GM12878 (cell line): Measurements from ENCODE around the gene COLQ. TPM values are rescaled to one million over a fixed set of nuclear protein-coding genes. Genes with fewer than 3 reads are reported as not detected.

Experiments
- ATAC-seq: fragments of 200-7000 bp; cut with Tn5 transposase; 3 replicates; pipeline ENCODE4 v1.9.1; 2020; ENCODE audit warnings: mild to moderate bottlenecking, moderate library complexity
- BruUV-seq: library from RNA; stranded (reverse); fragments of 400-500 nt; replicated peaks from 2 replicates; lab custom pipeline; 2021; lab: Mats Ljungman, UMichigan
- CTCF ChIA-PET: fragments of 300-600 bp; sonication (Branson Sonifier 250); formaldehyde crosslinking; extraction: SDS; loops from one replicate; lab custom pipeline; 2021; ENCODE audit warnings: inconsistent platforms; lab: Yijun Ruan, JAX
- POLR2A ChIA-PET: fragments of 350-600 bp; formaldehyde crosslinking; extraction: SDS; loops from one replicate; lab custom pipeline; 2021; ENCODE audit warnings: inconsistent platforms; lab: Charles Lee
- RAD21 ChIA-PET: fragments of 300-600 bp; sonication (Branson Sonifier 250); formaldehyde crosslinking; loops from one replicate; lab custom pipeline; 2023; ENCODE audit warnings: antibody characterized with exemption; ENCODE audit not compliant: unreplicated experiment; lab: Charles Lee
- SMC1A ChIA-PET: fragments of 300-600 bp; sonication (Branson Sonifier 250); formaldehyde crosslinking; loops from one replicate; lab custom pipeline; 2023; ENCODE audit not compliant: unreplicated experiment, uncharacterized antibody; lab: Charles Lee
- DNase-seq: peaks from one replicate; pipeline ENCODE4 v3.0.0-alpha.2; 2011; ENCODE audit warnings: low read depth, low spot score
- FAIRE-seq: peaks from 3 replicates; lab custom pipeline; 2011; peaks lifted over from hg19 to GRCh38; lab: Jason Lieb, UNC
- H2AFZ ChIP-seq: 2 replicates; pipeline ENCODE4 v1.6.0; 2011; ENCODE audit warnings: low read depth, low read length, control low read depth; ENCODE audit not compliant: control insufficient read depth
- H3K27ac ChIP-seq: 2 replicates; pipeline ENCODE4 v1.5.1; 2011; ENCODE audit warnings: control low read depth; ENCODE audit not compliant: control insufficient read depth, insufficient read depth
- H3K27me3 ChIP-seq, 2 experiments: replicated peaks in 1 of 2; 2 replicates each; pipeline versions ENCODE4 v1.6.0 to v1.6.1; 2011; ENCODE audit warnings: low read length in 1 of 2; ENCODE audit not compliant: control insufficient read depth in 2 of 2, insufficient read depth in 2 of 2
- H3K36me3 ChIP-seq, 2 experiments: 2 replicates each; pipeline ENCODE4 v1.5.1; 2011; ENCODE audit warnings: low read length in 1 of 2; ENCODE audit not compliant: control insufficient read depth in 2 of 2, insufficient read depth in 2 of 2
- H3K4me1 ChIP-seq: 2 replicates; pipeline ENCODE4 v1.6.1; 2011; ENCODE audit warnings: mild to moderate bottlenecking, low read length, moderate library complexity, mixed read lengths; ENCODE audit not compliant: control insufficient read depth, insufficient read depth
- H3K4me2 ChIP-seq: 2 replicates; pipeline ENCODE4 v1.6.0; 2011; ENCODE audit warnings: control low read depth; ENCODE audit not compliant: control insufficient read depth, insufficient read depth
- H3K4me3 ChIP-seq: fragments of 200-600 bp; sonication (generic); 2 replicates; pipeline ENCODE4 v1.5.1; 2016
- H3K79me2 ChIP-seq: 2 replicates; pipeline ENCODE4 v1.6.0; 2011; ENCODE audit warnings: low read length; ENCODE audit not compliant: control insufficient read depth, insufficient read depth
- H3K9ac ChIP-seq: 2 replicates; pipeline ENCODE4 v1.8.0; 2011; ENCODE audit warnings: low read length, control low read depth, mixed read lengths; ENCODE audit not compliant: control insufficient read depth, insufficient read depth
- H3K9me3 ChIP-seq: replicated peaks from 3 replicates; pipeline ENCODE4 v1.5.1; 2011; ENCODE audit warnings: mild to moderate bottlenecking, low read length; ENCODE audit not compliant: control insufficient read depth, insufficient read depth
- H4K20me1 ChIP-seq: 2 replicates; pipeline ENCODE4 v1.6.0; 2011; ENCODE audit not compliant: control insufficient read depth, insufficient read depth
- ATF3 ChIP-seq: IDR thresholded peaks from 2 replicates; pipeline ENCODE4 v1.6.1; 2011; ENCODE audit warnings: low read depth, mild to moderate bottlenecking, low read length, moderate library complexity, borderline replicate concordance; ENCODE audit errors: extremely low read depth
- BRCA1 ChIP-seq: IDR thresholded peaks from 2 replicates; pipeline ENCODE4 v1.6.1; 2011; ENCODE audit warnings: low read depth, low read length, improper control_type of control experiment
- CHD1 ChIP-seq: IDR thresholded peaks from 2 replicates; pipeline ENCODE4 v1.6.1; 2012; ENCODE audit warnings: low read depth, low read length, improper control_type of control experiment
- CREB1 ChIP-seq: IDR thresholded peaks from 2 replicates; pipeline ENCODE4 v1.6.1; 2012; ENCODE audit warnings: low read depth, mild to moderate bottlenecking, inconsistent platforms
- EGR1 ChIP-seq, 2 experiments: IDR thresholded peaks; 1 replicate in 1 of 2; 2 replicates in 1 of 2; pipeline ENCODE4 v1.6.1; 2011 to 2012; ENCODE audit warnings: low read depth in 2 of 2, low read length in 2 of 2, borderline replicate concordance in 1 of 2, mild to moderate bottlenecking in 1 of 2, moderate library complexity in 1 of 2
- KDM1A ChIP-seq: fragments of 200-600 bp; sonication (generic); IDR thresholded peaks from 2 replicates; pipeline ENCODE4 v1.6.1; 2016; ENCODE audit warnings: borderline replicate concordance
- NKRF ChIP-seq: fragments of 450-650 bp; conservative IDR thresholded peaks from 2 replicates; pipeline ENCODE4 v1.6.1; 2017; ENCODE audit warnings: mild to moderate bottlenecking, moderate library complexity
- PAX8 ChIP-seq: fragments of 450-650 bp; IDR thresholded peaks from 2 replicates; pipeline ENCODE4 v1.6.1; 2017; ENCODE audit warnings: mild to moderate bottlenecking, moderate library complexity
- POLR2A ChIP-seq: IDR thresholded peaks from 2 replicates; pipeline ENCODE4 v1.6.1; 2011; ENCODE audit warnings: low read depth, mild to moderate bottlenecking, low read length
- RBBP5 ChIP-seq: fragments of 200-600 bp; sonication (generic); conservative IDR thresholded peaks from 2 replicates; pipeline ENCODE4 v1.6.1; 2016
- RUNX3 ChIP-seq: IDR thresholded peaks from 2 replicates; pipeline ENCODE4 v1.6.1; 2012; ENCODE audit warnings: low read length, inconsistent platforms
- SMAD5 ChIP-seq: IDR thresholded peaks from 2 replicates; pipeline ENCODE4 v1.6.1; 2016; ENCODE audit warnings: antibody characterized with exemption, low read depth
- SUZ12 ChIP-seq: fragments of 200-600 bp; sonication (generic); IDR thresholded peaks from one replicate; pipeline ENCODE4 v1.6.1; 2018; ENCODE audit warnings: antibody characterized with exemption, mild to moderate bottlenecking; ENCODE audit not compliant: unreplicated experiment
- YY1 ChIP-seq: IDR thresholded peaks from 2 replicates; pipeline ENCODE4 v1.6.1; 2011; ENCODE audit warnings: low read depth, mild to moderate bottlenecking, low read length
- WGBS: methylation state at CpG from one replicate; pipeline ENCODE4 v1.1.6; 2016; ENCODE audit warnings: low lambda C conversion rate; ENCODE audit not compliant: insufficient replicate concordance, insufficient coverage; ENCODE audit errors: missing lambda C conversion rate; 5-methylcytosine and 5-hydroxymethylcytosine counted together
- in situ Hi-C: fragments of 300-500 bp; cut with MboI; formaldehyde crosslinking; loops from 9 replicates; pipeline ENCODE4 v1.14.3; 2018; ENCODE audit warnings: mixed read lengths
- intact Hi-C: fragments of 100-400 bp; cut with micrococcal nuclease; formaldehyde crosslinking; loops from one replicate; pipeline ENCODE4 v1.14.2; 2022; ENCODE audit not compliant: unreplicated experiment
- polyA plus RNA-seq, 11 experiments: library from polyadenylated mRNA; depleted of rRNA in 4 of 11; unstranded in 6 of 11; stranded (reverse) in 5 of 11; fragments of >200 nt; fragmentation: Nextera tagmentation in 4 of 11; fragmentation: Illumina TruSeq in 1 of 11; extraction: Ambion mirVana in 4 of 11; extraction: Trizol in 1 of 11; gene quantifications; 1 replicate in 1 of 11; 2 replicates in 10 of 11; pipeline versions ENCODE4 v1.2.1 to v1.2.3, GENCODE V29; 2011 to 2016; ENCODE audit warnings: inconsistent platforms in 2 of 11, missing spikeins in 2 of 11, low read depth in 1 of 11
- total RNA-seq, 4 experiments: library from RNA; depleted of rRNA in 3 of 4; stranded (reverse); fragments of >200 nt in 3 of 4; fragmentation: Illumina TruSeq in 1 of 4; extraction: Trizol in 1 of 4; gene quantifications; 2 replicates each; pipeline versions ENCODE4 v1.2.1 to v1.2.3, GENCODE V29; 2013 to 2021

Gene COLQ
- total and polyA plus RNA-seq, 10 of the 15 experiments (the other 5 are each of a cell fraction or from before 2014, with no cell fraction given) = 0.13 to 2.7 (median 0.70) TPM

- intact Hi-C loops = no loop called here
- RAD21 ChIA-PET = no interaction called here
- DNase-seq (no peak), FAIRE-seq (no peak), ATAC-seq (no peak)
- no peaks in the 10 kb centered on the region for H3K79me2 ChIP-seq
- no peaks in the 10 kb centered on the region for H3K36me3 ChIP-seq
- 84% methylated on average over 7 of the region's 7 CpGs for WGBS
- no peak overlapping the region for H3K9ac ChIP-seq
- H3K4me2 ChIP-seq = no peak overlapping the region
- POLR2A ChIA-PET = no interaction called here
- SMC1A ChIA-PET = interaction anchor here (1.2 to 1.6 kb wide), 2 partner anchors 18 to 239 kb away, joined by 3 to 4 read pairs; no protein-coding TSS in a partner anchor
- in situ Hi-C loops = no loop called here
- H3K4me1 ChIP-seq = peaks cover 6% of the 10 kb centered on the region
- no peaks in the 10 kb centered on the region for H4K20me1 ChIP-seq
- H3K27me3 ChIP-seq = no peaks in the 10 kb centered on the region
- no peak overlapping the region for H3K4me3 ChIP-seq
- H2AFZ ChIP-seq = no peak overlapping the region
- H3K9me3 ChIP-seq = no peaks in the 10 kb centered on the region
- CTCF ChIA-PET = no interaction called here
- TF ChIP-seq CREB1 = no peak
- H3K27ac ChIP-seq = no peak overlapping the region
- no TSS peak for BruUV-seq
These were observed 15.9 kb downstream of the COLQ start for GRCh38 chr3:15505479-15506165.

GRCh38 chr3:15502616-15503015 lies 18.9 kb downstream of the COLQ start:
- Histone ChIP-seq H3K4me2 (no peak overlapping the region), H3K9me3 (no peaks in the 10 kb centered on the region), H3K4me3 (no peak overlapping the region), H4K20me1 (no peaks in the 10 kb centered on the region), H2AFZ (no peak overlapping the region), H3K9ac (no peak overlapping the region), H3K27ac (no peak overlapping the region), H3K79me2 (no peaks in the 10 kb centered on the region), H3K27me3 (no peaks in the 10 kb centered on the region), H3K36me3 (no peaks in the 10 kb centered on the region), H3K4me1 (peaks cover 14% of the 10 kb centered on the region)
- DNase-seq = no peak
- ChIA-PET RAD21 (no interaction called here), SMC1A (no interaction called here), POLR2A (no interaction called here), CTCF (no interaction called here)
- 65% methylated on average over 8 of the region's 8 CpGs for WGBS
- TF ChIP-seq PAX8 = no peak
- TF ChIP-seq ATF3 = no peak
- TF ChIP-seq CHD1 = no peak
- no peak for TF ChIP-seq POLR2A
- no peak for TF ChIP-seq YY1
- no peak for TF ChIP-seq EGR1 (IDR thresholded peaks at IDR 0.05; ENCODE audit: borderline replicate concordance in 1 of 2, low read depth in 2 of 2, low read length in 2 of 2)
- TF ChIP-seq RBBP5 = no peak
- TF ChIP-seq RUNX3 = no peak
- no peak for TF ChIP-seq SMAD5
- no peak for TF ChIP-seq BRCA1
- no peak for TF ChIP-seq KDM1A
- no peak for TF ChIP-seq NKRF
- TF ChIP-seq SUZ12 = no peak
- intact Hi-C loops (no loop called here), in situ Hi-C loops (no loop called here)
- no peak for ATAC-seq
- no TSS peak for BruUV-seq
- no peak for FAIRE-seq
